ENCODE results near the gene ERRFI1.

The ERRFI1 gene

GRCh38 chr1:8023287-8023994, 2.7 kb downstream of the ERRFI1 start:
- H3K4me3 ChIP-seq (ENCODE audit: low read depth, low read length) = no peak overlapping the region
- TF ChIP-seq MYC (IDR thresholded peaks at IDR 0.05; ENCODE audit: low read depth, low read length) (no peak), POLR2A (IDR thresholded peaks at IDR 0.05; ENCODE audit: extremely low read depth, insufficient read length) (no peak), MAX (IDR thresholded peaks at IDR 0.05; ENCODE audit: low read depth, low read length) (no peak), CTCF (IDR thresholded peaks at IDR 0.05; ENCODE audit: low read depth, low read length) (no peak)
- no peak for DNase-seq (ENCODE audit: low read depth)

- no peak for TF ChIP-seq MAX (IDR thresholded peaks at IDR 0.05; ENCODE audit: low read depth, low read length)
- no peak for TF ChIP-seq CTCF (IDR thresholded peaks at IDR 0.05; ENCODE audit: low read depth, low read length)
- no peak for TF ChIP-seq MYC (IDR thresholded peaks at IDR 0.05; ENCODE audit: low read depth, low read length)
- no peak for TF ChIP-seq POLR2A (IDR thresholded peaks at IDR 0.05; ENCODE audit: extremely low read depth, insufficient read length)
- no peak overlapping the region for H3K4me3 ChIP-seq (ENCODE audit: low read depth, low read length)
These were observed 3.5 kb downstream of the ERRFI1 start for GRCh38 chr1:8022395-8023286.

GRCh38 chr1:8021676-8022266, 4.3 kb downstream of the ERRFI1 start:
- TF ChIP-seq MYC (IDR thresholded peaks at IDR 0.05; ENCODE audit: low read depth, low read length) = no peak
- TF ChIP-seq CTCF (IDR thresholded peaks at IDR 0.05; ENCODE audit: low read depth, low read length) = no peak
- no peak for TF ChIP-seq MAX (IDR thresholded peaks at IDR 0.05; ENCODE audit: low read depth, low read length)
- no peak for TF ChIP-seq POLR2A (IDR thresholded peaks at IDR 0.05; ENCODE audit: extremely low read depth, insufficient read length)
- no peak overlapping the region for H3K4me3 ChIP-seq (ENCODE audit: low read depth, low read length)
- no peak for DNase-seq (ENCODE audit: low read depth)

More at GRCh38 chr1:8022395-8023286, 3.5 kb downstream of the ERRFI1 start:
- no peak for DNase-seq (ENCODE audit: low read depth)

- no peak overlapping the region for H3K4me3 ChIP-seq (ENCODE audit: low read depth, low read length)
- DNase-seq (ENCODE audit: low read depth) = peak; percentile 30
- TF ChIP-seq MAX (IDR thresholded peaks at IDR 0.05; ENCODE audit: low read depth, low read length) (no peak), CTCF (IDR thresholded peaks at IDR 0.05; ENCODE audit: low read depth, low read length) (no peak), POLR2A (IDR thresholded peaks at IDR 0.05; ENCODE audit: extremely low read depth, insufficient read length) (no peak)
These were observed 6.1 kb downstream of the ERRFI1 start for GRCh38 chr1:8020032-8020431.

GRCh38 chr1:8019229-8019620, 6.9 kb downstream of the ERRFI1 start:
- no peak for TF ChIP-seq MYC (IDR thresholded peaks at IDR 0.05; ENCODE audit: low read depth, low read length)
- no peak for TF ChIP-seq CTCF (IDR thresholded peaks at IDR 0.05; ENCODE audit: low read depth, low read length)
- TF ChIP-seq MAX (IDR thresholded peaks at IDR 0.05; ENCODE audit: low read depth, low read length) = no peak
- no peak for TF ChIP-seq POLR2A (IDR thresholded peaks at IDR 0.05; ENCODE audit: extremely low read depth, insufficient read length)
- H3K4me3 ChIP-seq (ENCODE audit: low read depth, low read length) = no peak overlapping the region
- no peak for DNase-seq (ENCODE audit: low read depth)

Data from NB4 (cell line).